Activated CD8-positive, alpha-beta memory T cell treated with anti-CD3 and anti-CD28 coated beads for 36 hours (primary cell): Measurements from ENCODE around the gene HS6ST3. TPM values are rescaled to one million over a fixed set of nuclear protein-coding genes. Genes with fewer than 3 reads are reported as not detected.

ENCODE experiments used
- CTCF ChIA-PET: fragments of 350-600 bp; sonication (Branson Sonifier 250); formaldehyde crosslinking; loops from one replicate; lab custom pipeline; 2021; ENCODE audit warnings: antibody characterized with exemption; lab: Charles Lee
- POLR2A ChIA-PET: fragments of 350-600 bp; sonication (Branson Sonifier 250); formaldehyde crosslinking; loops from one replicate; lab custom pipeline; 2021; ENCODE audit warnings: antibody characterized with exemption; lab: Charles Lee
- total RNA-seq, 2 experiments: library from RNA; stranded (reverse); gene quantifications; one replicate each; pipeline ENCODE4 v1.2.3, GENCODE V29; 2021

HS6ST3 gene
- total RNA-seq, 2 experiments from 2014 or later, result not detected

DNA sequence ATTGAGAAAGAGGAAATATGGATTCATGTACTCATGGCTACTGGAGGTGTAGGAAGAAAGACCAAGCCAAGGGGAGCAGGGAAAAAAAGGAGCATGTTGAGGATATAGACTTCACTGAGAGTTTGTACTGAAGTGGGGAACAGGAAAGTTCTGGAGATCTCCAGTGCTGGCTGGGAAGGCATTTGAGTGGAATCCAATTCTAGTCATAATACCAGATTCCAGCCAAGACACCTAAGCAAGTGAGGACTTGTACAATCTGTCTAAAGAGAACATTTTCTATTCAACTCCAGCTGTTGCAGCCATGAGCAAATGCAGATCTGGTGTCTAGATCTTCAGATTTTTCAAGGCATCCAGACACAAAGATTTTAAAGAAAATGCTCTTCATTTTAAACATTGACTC, 491.8 kb downstream of the HS6ST3 start:
- ChIA-PET CTCF (no interaction called here), POLR2A (no interaction called here)

DNA sequence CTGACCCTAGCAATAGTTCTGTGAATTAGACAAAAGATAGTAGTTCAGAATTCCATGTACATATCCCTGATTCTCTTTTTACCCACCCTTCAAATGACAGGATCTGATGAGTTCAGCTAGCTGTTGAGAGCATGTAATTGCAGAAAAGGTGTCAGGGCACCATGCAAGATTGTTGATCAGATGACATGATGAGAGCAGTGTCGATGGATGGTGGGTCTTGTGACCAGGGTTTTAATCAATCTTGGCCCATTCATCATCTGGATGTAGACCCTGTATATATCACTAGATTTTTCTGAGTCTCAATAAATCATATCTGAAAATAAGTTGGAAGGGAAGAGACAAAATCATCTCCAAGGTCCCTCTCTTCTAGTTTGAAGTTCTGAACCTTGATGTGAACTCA, 525.3 kb downstream of the HS6ST3 start:
- ChIA-PET CTCF (no interaction called here), POLR2A (no interaction called here)

DNA sequence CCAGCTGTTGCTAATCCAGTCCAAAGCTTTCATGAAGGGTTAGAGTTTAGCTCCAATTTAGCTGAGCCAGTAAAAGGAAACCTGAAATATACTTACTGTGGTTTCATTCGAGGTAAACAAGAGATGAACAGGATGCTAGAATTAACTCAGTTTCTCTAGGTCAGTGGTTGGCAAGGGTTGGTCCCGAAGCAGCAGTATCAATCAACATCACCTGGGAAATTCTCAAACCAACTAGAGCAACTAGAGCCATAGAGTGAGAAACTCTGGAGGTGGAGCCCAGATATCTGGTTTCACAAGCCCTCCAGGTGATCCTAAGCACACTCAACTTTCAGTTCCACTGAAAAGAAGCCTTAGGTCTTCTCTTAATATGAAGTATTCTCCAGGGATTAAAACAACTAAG, 527.6 kb downstream of the HS6ST3 start:
- ChIA-PET POLR2A (no interaction called here), CTCF (no interaction called here)

DNA sequence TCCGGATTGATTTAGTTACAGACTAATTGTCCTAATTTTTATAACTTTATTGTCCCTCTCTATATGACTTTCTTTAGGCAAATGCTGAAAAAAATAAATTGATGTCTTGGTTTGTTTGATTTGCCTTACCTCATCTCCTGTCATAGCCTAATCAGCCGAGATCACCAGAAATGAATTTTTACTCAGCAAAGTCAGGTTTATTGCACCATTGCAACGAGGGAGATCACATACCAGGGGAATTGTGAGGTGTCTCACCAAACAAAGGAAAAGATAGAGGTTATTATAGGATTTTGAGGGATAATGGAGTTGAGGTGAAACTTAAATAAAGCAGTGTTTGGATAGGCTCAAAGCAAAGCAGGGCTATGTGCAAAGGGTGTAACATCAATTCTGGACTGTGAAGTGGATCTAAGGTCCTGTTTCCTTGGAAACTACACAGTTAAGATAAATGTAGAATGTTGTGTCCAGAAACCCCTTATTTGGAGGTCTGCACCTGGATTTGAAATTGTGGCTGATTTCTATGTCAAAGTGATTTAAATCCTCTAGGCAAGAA, 531.8 kb downstream of the HS6ST3 start:
- ChIA-PET POLR2A (no interaction called here), CTCF (no interaction called here)

DNA sequence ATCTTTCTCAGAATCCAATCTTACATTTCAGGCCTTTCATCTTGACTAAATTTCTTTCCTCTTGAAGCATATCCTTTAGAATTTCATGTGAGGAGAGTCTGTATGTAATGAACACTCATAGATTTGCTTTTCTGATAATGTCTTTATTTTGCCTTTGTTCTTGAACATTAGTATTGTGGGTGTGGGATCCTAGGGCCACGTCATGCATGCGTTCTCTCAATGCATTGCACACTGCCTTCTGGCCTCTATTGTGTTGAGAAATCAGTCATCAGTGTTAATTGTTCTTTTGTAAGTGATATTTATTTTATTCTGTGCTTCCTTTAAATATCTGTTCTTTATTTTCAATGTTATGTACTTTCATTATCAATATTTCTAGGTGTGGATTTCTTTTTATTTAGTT, 539.4 kb downstream of the HS6ST3 start:
- ChIA-PET CTCF (no interaction called here), POLR2A (no interaction called here)

DNA sequence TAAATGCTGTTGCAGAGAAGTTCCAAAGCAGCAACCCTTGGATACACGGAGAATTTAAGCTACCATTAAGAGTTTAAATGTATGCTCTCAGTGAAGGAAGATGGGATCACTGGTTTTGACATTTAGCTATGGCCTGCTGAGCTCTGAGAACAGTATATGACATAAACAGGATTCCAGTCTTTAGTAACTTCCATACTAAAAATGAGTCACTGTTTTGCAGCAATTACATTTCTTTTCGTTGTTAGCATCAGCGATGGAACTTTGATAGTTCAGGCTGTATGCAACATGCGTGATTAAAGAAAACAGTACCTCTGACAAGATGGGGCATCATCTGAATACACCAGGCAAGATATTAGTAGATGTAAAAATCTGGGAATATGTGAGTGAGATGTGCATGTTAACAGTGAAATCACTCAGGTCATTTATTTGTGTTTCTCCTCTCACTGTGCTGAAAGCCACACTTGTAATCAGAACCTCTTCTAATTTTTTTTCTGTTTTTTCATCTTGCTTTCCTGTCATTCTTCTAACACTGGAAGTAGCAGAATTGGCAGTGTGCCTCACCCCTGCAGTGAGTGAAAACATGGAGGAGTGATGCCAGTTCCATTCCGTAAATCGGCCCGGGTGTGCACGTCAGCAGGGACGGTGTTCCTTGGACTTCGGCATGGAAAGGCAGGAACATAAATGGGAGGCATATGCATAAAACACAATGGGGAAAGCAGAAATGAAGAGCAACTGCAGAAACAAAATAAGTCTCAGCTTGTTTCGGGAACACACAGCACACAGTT, 542.8 kb downstream of the HS6ST3 start:
- CTCF ChIA-PET, result no interaction called here
- POLR2A ChIA-PET, result no interaction called here

DNA sequence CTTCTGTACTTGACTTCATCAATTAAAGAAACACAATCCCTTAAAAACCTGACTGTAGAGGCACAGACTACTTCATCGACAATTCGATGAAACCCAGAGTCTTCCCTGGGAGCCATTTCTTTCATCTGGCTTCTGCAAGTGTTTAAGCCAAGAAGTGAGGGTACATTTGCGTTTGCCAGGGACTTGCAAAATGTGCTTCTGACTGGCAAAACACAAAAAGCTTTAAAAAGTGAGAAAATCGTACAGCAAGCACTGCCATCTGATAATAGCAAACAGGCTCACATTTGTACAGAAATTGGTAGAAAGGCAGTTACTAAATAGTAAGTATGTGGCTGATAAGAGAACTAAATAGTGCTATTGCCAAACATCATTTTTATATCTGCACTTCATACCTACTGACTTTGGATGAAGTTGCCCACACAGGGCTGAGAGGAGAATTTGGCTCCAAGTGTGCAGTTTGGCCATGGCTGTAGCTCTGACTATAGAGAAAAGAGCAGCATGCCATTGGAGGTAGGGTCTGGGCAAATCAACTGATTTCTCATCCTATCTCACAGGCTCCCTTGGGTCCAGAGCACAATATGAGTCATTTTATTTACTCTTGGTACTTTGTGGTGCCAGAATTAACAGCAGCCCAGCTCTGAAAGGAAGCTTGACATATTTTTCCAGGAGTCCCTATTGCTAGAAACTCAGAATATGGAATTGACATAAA, 546.2 kb downstream of the HS6ST3 start:
- POLR2A ChIA-PET, result no interaction called here
- CTCF ChIA-PET, result no interaction called here

DNA sequence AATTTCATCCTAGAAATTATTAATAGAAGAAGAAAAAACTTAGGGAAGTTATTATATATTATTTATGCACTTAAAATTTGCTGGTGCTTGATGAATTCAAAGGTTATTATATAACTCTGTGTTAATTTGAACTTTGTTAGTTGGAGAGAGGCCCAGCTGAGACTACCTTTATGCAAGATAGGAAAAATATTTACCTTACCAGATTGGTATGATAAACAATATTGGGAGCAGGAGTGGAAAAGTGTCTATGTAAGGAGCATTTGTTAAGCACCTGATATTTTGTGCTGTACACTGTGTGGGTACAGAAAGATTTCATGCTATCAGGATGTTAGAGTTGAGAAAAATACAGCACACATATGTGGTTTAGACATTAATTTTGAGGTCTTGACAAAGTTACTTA, 547.1 kb downstream of the HS6ST3 start:
- CTCF ChIA-PET, result no interaction called here

DNA sequence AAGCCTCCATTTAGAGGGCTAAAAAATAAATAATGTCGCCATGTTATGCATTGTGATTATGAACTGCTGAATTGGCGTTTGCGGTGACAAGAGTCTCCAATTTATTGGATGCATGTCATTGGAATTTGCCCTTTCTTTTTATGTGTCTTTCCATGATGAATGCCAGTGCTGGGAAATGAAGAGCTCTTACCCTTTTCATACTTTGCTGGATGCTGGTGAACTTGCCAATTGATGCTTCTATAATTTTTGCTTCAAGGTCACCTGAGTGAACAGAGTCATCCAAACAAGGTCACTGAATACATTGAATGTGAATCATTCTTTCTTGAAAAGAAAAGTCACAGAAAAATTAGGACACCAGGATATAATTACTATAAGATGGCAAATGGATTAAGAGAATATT, 556.2 kb downstream of the HS6ST3 start:
- ChIA-PET POLR2A (no interaction called here), CTCF (no interaction called here)

More for the DNA sequence above, 547.1 kb downstream of the HS6ST3 start:
- POLR2A ChIA-PET, result no interaction called here

DNA sequence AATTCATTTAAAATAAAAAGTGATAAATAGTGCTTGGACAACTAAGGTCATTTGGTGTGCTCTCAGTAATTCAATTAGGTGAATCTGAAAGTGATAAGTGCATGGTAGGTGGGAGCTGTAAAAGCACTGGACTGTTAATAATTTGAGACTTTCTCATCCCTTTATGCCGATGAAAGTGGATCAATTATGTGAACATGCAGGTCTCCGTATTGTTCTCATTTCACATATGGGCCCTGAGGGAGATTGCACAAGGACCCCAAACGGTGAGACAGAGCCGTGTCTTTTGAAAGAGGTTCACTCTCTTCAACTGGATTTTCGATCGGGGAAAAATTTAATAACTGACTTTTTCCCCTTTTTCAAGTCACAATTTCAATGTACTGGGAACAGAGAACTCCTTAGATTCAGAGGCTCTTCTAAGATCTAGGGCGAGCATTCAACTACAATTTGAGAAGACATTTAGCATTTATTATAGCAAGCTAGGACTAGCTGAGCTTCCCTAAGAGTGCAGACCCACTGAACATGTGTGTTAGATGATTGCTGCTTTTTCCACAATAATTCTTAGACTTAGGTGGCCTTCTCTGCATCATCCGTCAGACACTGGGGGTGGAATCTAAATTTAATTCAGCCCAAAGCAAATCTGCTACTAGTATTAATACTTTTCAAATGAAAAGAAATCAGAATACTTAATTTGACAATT, 556.8 kb downstream of the HS6ST3 start:
- POLR2A ChIA-PET, result no interaction called here
- CTCF ChIA-PET, result no interaction called here

DNA sequence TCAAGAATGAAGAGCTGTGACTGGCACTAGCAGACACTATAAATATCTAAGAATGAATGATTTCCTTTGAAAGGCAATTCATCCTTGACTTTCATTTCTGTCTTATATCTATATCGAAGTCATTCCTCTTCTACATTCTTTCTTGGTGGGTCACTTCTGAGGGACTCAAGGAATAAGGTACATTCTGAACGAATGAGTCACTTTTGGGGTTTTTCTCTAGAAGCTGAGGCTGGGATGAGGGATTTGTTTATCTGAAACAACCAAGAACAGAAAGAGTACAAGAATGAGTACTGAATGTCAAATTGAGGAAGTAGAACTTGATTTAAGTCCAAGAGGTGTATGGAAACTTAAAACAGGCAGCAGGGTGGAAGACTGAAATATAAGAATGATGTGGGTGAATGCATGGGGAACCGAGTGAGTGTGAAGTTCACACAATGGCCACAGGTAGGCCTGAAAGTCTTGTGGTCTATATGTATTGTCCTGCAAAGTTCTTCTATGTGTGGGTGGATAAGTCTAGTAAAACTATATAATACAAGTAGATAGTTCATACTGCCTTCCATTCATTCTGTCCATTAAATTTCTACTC, 560.5 kb downstream of the HS6ST3 start:
- CTCF ChIA-PET, result no interaction called here
- POLR2A ChIA-PET, result no interaction called here

DNA sequence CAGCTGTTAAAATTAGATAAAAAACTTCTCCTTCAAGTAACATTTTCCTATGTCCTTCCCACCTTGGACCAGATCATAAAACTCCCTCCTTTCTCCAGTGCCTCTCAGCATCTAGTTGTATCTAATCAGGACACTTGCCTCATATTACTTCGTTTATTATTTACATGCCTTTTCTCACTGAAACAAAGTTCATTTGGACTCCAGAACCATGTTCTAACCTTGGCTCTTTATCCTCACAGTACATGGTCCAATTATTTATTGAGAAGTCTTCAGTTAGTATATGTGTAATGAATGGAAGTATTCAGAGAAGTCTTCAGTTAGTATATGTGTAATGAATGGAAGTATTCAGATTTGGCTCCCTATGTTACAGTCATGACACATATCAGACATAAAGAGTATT, 561.7 kb downstream of the HS6ST3 start:
- CTCF ChIA-PET, result no interaction called here
- POLR2A ChIA-PET, result no interaction called here

DNA sequence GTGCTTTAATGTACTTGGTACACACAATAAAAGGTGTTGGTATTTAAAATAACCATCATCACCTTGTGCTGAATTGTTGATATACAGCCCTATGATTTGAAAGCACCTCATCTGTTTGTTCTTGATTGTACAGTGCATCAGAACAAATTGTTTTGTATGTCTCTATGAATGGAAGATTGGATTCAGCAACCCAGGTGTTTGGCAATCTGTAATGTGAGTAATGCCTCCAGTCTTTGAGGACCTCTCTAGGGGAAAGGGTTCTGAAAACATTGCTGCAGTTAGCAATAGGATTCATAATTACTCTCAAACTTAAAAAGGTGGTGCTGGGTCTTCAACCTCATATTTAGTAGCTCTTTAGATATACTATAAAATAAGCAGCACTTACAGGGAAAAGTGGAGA, 562.6 kb downstream of the HS6ST3 start:
- ChIA-PET CTCF (no interaction called here), POLR2A (no interaction called here)

DNA sequence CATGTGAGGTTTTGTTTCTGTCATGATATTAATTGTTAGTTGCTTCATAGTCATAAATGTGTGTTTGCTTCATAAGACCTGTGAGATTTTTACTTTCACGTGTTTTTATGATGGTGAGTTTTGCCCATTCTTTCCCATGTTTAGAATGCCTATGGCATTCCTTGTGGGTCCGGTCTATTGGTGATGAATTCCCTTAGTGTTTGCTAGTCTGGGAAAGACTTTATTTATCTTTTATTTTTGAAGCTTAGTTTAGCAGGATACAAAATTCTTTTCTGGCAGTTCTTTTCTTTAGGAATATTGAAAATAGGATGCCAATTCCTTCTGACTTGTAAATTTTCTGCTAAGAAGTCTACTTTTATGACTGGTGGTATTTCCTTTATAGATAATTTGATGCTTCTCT, 571.7 kb downstream of the HS6ST3 start:
- POLR2A ChIA-PET, result no interaction called here
- CTCF ChIA-PET, result no interaction called here

DNA sequence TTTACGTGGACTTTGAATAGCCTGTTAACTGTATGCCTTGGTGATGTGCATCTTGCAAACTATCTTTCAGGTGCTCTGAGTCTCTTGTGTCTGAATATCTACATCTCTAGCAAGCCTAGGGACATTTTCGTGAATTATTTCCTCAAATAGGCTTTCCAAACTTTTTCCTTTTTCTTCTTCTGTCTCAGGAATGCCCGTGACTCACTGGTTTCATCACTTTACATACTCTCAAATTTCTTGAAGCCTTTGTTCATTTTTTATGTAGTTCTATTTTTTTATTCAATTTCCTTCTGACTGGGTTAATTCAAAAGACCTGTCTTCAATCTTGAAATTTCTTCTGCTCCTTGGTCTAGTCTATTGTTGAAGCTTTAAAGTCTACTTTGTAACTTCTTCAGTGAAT, 572.1 kb downstream of the HS6ST3 start:
- POLR2A ChIA-PET, result no interaction called here
- CTCF ChIA-PET, result no interaction called here

DNA sequence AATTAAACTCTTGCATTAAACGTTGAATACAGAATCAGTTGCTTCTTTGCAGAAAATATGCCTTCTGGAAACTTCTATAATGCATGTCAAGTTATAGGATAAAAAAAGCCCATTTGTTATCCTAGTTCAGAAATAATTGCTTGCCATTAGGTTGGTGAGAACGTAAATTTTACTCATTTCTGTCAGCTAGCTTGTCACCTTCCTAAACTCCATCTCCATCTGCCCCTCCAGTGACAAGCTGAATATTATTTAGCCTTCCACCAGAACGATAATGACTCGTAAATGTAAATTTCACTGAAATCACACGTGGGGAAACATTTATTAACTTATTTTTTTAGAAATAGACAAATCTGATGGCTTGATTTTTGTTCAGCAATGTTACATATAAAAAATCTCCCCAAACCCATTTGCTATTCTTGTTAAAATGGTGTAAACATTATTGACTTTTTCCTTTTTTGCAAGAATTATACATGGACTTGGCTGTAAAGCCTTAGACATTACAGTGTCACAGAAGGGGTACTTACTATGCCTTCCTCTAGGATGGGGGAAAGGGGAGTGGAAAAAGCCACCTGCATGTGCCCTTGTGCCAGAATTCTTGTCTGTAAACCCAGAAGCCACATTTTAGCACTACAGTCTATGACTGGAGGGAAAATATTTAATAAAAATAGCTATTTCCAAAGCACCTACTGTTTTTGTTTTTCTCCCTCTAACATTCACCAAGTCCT, 577.5 kb downstream of the HS6ST3 start:
- POLR2A ChIA-PET, result no interaction called here
- CTCF ChIA-PET, result no interaction called here

DNA sequence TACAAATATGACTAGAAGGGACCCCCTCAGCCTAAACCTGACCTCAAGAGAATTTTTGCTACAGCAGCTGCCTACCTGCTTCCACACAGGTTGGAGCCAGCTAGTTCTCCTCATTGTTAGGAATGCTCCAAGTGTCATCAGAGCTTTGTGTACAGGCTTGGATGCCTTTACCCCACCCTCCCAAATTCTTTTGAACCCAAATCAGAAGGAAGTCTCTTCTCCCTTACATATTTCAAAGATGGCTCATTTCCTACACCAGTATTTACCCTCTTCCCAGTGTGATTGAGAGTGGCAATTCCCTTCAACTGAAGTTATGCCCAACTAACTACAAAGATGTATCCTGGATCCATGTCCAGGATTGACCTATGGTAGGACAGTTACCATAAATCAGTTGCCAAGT, 581.2 kb downstream of the HS6ST3 start:
- ChIA-PET POLR2A (no interaction called here), CTCF (no interaction called here)

DNA sequence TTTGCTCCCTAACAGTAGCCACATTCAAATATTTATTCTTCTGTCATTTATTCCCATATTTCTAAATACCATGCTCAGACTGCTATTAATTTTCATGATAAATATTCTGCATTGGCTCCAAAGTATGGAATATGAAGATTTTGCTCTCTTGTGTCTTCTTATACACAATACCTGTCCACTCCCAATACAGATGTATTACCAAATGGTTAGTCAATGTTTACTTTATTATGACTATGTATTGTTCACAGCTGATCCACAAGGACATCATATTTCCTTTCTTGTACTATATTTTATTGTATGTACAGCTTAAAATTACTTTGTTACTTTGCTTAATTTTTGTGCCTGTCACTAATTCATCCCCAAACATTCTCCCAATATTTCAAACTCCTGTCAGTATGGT, 582.1 kb downstream of the HS6ST3 start:
- POLR2A ChIA-PET, result no interaction called here

DNA sequence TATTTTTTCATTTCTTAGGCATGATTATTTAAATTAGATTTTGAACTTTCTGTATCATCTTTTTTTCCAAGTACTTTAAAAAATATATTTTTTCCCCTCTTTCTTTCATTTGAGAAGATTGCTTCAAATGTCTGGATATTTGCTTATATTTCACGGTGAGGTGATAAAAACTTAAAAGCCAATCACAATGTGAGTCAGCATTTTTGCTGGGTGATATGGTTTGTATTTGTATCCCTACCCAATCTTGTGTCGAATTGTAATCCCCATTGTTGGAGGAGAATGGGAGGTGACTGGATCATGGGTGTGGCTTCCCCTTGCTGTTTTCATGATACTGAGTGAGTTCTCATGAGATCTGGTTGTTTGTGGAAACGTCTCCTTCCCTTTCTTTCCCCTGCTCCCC, 583.9 kb downstream of the HS6ST3 start:
- ChIA-PET POLR2A (no interaction called here), CTCF (no interaction called here)

More for the DNA sequence above, 582.1 kb downstream of the HS6ST3 start:
- CTCF ChIA-PET, result no interaction called here
